NB4 (cell line): ENCODE results near the gene LRRC1.
"Not testable (repeated sequence)": the region's sequence is repeated elsewhere in the genome, so short reads cannot be mapped to it uniquely, and the experiment has no call there.

ENCODE experiments used
- CTCF ChIP-seq: IDR thresholded peaks from one replicate; pipeline ENCODE4 v1.5.1; 2012; ENCODE audit warnings: low read depth, low read length
- MYC ChIP-seq: IDR thresholded peaks from 2 replicates; pipeline ENCODE4 v1.6.1; 2011; ENCODE audit warnings: low read depth, low read length
- POLR2A ChIP-seq: IDR thresholded peaks from 2 replicates; pipeline ENCODE4 v1.6.1; 2011; ENCODE audit warnings: mild to moderate bottlenecking; ENCODE audit not compliant: insufficient read length; ENCODE audit errors: extremely low read depth

GRCh38 chr6:53807606-53808005 lies 12.8 kb downstream of the LRRC1 start:
- TF ChIP-seq CTCF, POLR2A, MYC: not testable (repeated sequence)
